SHP77 treated with DMSO at 0.1 percent for 48 hours (cell line): ENCODE measurements around the gene UTP4.

Source experiments
- DNase-seq: peaks from one replicate; lab custom pipeline; 2025; lab: John Stamatoyannopoulos, UW

UTP4 gene

GRCh38 chr16:69176033-69176800 is 43.8 kb downstream of the UTP4 start:
- no peak for DNase-seq

GRCh38 chr16:69179328-69180010 is 47.0 kb downstream of the UTP4 start:
- peak; percentile 15 for DNase-seq

- no peak for DNase-seq
Observed at GRCh38 chr16:69180011-69180338, 47.5 kb downstream of the UTP4 start.

GRCh38 chr16:69182730-69183416 is 50.4 kb downstream of the UTP4 start:
- peak; percentile 56 for DNase-seq

GRCh38 chr16:69186642-69187445 is 54.4 kb downstream of the UTP4 start, which contains the start of gene SNTB2:
Gene SNTB2 (plus strand): TSS chr16:69187164. CDS start chr16:69187167, 3 bp downstream.
- DNase-seq, result peak; percentile 71

GRCh38 chr16:69187446-69188235 is 55.2 kb downstream of the UTP4 start:
- DNase-seq, result peak; percentile 9

- DNase-seq, result no peak
Observed at GRCh38 chr16:69188236-69188549, 55.7 kb downstream of the UTP4 start.

GRCh38 chr16:69188716-69189115 is 56.3 kb downstream of the UTP4 start:
- no peak for DNase-seq

- DNase-seq, result no peak
Observed at GRCh38 chr16:69190046-69190588, 57.7 kb downstream of the UTP4 start.

- no peak for DNase-seq
Observed at GRCh38 chr16:69190598-69190997, 58.1 kb downstream of the UTP4 start.

GRCh38 chr16:69191136-69191535 is 58.7 kb downstream of the UTP4 start:
- no peak for DNase-seq

GRCh38 chr16:69193855-69194254 is 61.4 kb downstream of the UTP4 start:
- no peak for DNase-seq

- no peak for DNase-seq
Observed at GRCh38 chr16:69194488-69194887, 62.0 kb downstream of the UTP4 start.

GRCh38 chr16:69195369-69196029 is 63.0 kb downstream of the UTP4 start:
- no peak for DNase-seq

GRCh38 chr16:69197573-69197972 is 65.1 kb downstream of the UTP4 start:
- DNase-seq, result no peak

- no peak for DNase-seq
Observed at GRCh38 chr16:69199382-69199781, 66.9 kb downstream of the UTP4 start.

GRCh38 chr16:69201291-69201690 is 68.8 kb downstream of the UTP4 start:
- DNase-seq, result no peak

GRCh38 chr16:69201787-69202186 is 69.3 kb downstream of the UTP4 start:
- no peak for DNase-seq

- no peak for DNase-seq
Observed at GRCh38 chr16:69204172-69204571, 71.7 kb downstream of the UTP4 start.

GRCh38 chr16:69209735-69210134 is 77.3 kb downstream of the UTP4 start:
- no peak for DNase-seq

GRCh38 chr16:69217433-69217832 is 85.0 kb downstream of the UTP4 start:
- DNase-seq, result no peak
